ENCODE results near the gene ELAVL3.

Gene ELAVL3

DNA sequence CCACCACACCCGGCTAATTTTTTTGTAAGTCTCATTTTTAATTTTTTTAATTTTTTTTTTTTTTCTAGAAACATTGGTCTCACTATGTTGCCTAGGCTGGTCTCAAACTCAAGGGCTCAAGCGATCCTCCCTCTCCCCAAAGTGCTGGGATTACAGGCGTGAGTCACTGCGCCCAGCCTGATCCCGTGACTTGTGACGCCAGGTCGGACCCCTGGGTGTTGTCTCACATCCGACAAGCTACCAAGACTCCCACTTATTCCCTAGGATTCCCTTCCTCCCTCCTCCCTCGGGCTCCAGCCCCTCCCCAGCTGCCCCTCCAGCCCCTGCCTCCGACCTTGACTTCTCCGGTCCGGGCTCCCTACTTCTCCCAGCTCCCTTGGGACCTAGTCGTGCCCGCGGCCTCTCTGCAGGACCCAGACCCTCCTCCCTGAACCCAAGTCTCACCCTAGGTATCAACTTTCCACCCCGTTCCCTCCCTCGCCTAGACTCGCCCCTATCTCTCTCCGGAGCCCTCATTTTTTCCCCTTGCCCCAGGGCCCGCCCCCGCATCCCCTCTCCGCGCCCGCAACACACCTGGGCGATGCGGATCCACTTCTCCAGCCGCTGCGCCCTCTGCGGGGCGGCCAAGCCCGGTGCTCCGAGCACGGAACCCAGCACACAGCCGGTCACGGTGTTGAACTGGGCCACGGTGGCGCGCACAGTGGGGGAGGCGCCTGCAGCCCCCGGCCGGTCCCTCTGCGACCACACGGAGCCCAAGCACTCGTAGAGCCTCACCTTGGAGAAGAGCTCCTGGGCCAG lies 74.8 kb downstream of the ELAVL3 start:
- DNase-seq, result no peak

DNA sequence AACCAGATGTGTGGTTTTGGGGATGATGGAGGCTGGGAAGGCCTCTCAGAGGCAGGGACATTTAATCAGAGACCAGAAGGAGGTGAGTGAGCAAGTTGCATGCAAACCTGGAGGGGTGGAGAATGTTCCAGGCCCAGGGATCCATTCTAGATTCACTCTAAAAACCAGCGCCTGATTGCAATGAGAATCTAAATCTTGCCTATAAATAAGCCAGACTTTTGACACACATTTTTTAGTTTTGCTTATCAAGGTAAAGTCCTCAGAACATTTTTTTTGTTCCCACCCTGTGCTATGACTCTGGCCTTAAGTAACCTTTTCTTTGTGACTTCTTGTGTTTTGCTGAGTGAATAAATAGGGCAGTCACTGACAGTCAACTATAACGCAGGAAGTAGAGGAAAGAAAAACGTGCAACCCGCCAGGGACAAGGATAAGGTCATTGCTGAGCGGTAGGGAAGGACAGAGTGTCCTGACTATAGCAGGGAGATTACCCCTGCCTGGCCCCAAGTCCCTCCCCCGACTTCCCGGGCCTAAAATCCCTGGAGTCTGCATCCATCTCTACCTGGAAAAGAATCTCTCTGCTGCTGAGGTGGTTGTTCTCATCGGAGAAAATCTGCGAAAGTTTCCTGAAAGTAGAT lies 76.1 kb downstream of the ELAVL3 start:
- DNase-seq, result no peak

DNA sequence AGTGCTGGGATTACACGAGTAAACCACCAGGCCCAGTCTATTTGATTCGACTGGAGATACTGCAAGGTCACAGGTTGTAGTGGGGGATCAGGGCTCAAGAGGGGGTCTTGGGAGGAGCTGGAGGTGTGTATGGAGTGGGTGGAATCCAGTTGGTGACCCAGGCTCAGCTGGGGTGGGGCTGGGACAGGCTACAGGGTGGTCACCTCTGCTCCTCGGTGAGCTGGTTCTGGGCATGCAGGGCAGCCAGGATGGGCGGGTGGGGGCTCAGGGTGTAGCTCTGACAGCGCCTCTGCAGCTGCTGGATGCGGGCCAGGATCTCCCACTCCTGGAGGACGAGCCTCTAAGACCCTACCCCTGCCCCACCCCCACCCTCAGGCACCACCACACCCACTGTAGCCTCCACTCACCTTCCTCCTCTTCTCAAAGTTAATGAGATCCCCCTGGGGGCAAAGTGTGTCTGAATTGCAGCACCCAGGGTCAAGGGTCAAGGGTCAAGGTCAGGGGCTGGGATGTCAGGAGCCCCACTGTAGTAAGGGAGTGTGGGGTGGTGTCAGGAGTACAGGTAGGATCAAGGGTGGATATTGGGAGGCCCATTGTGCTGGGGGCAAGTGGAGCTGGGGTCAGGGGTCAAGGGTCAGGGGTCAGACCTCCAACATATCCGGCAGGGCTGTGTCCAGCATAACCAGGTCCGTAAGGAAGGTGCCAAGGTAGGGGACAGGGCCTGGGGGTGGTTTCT lies 78.9 kb downstream of the ELAVL3 start:
- DNase-seq, result no peak
